Measurements from ENCODE around the gene TSPAN31. TPM values are rescaled to one million over a fixed set of nuclear protein-coding genes. Genes with fewer than 3 reads are reported as not detected.
A peak's percentile ranks its signal among the peaks of the same experiment; 100 is the strongest.

Gene TSPAN31
- total and polyA plus RNA-seq, 4 donors, result 56.0 to 86.5 (median 68.3) TPM

GRCh38 chr12:57781244-57781643 is 36.4 kb downstream of the TSPAN31 start:
- H3K27ac ChIP-seq (ENCODE audit: low read depth, low read length), result no peak overlapping the region
- no peak overlapping the region for H3K4me3 ChIP-seq (ENCODE audit: low read depth, low read length)
- no peaks in the 10 kb centered on the region for H3K27me3 ChIP-seq (ENCODE audit: control insufficient read depth, insufficient read depth, low read length)
- peaks cover 11% of the 10 kb centered on the region for H3K4me1 ChIP-seq (ENCODE audit: control insufficient read depth, insufficient read depth, low read length)
- DNase-seq (ENCODE audit: low read depth in 4 of 6, low spot score in 6 of 6), result no peak
- H3K36me3 ChIP-seq (ENCODE audit: control insufficient read depth, insufficient read depth, low read length), result peaks cover 11% of the 10 kb centered on the region
- WGBS (ENCODE audit: insufficient coverage), result 92% methylated on average over 1 of the region's 3 CpGs
- H3K9me3 ChIP-seq (ENCODE audit: control insufficient read depth, insufficient read depth, low read length), result no peaks in the 10 kb centered on the region

GRCh38 chr12:57781801-57782200 is 37.0 kb downstream of the TSPAN31 start:
- WGBS (ENCODE audit: insufficient coverage), result 82% methylated on average over 2 of the region's 2 CpGs
- Histone ChIP-seq H3K27ac (ENCODE audit: low read depth, low read length) (no peak overlapping the region), H3K4me3 (ENCODE audit: low read depth, low read length) (no peak overlapping the region), H3K27me3 (ENCODE audit: control insufficient read depth, insufficient read depth, low read length) (no peaks in the 10 kb centered on the region), H3K4me1 (ENCODE audit: control insufficient read depth, insufficient read depth, low read length) (peaks cover 11% of the 10 kb centered on the region), H3K36me3 (ENCODE audit: control insufficient read depth, insufficient read depth, low read length) (peaks cover 14% of the 10 kb centered on the region), H3K9me3 (ENCODE audit: control insufficient read depth, insufficient read depth, low read length) (no peaks in the 10 kb centered on the region)
- no peak for DNase-seq (ENCODE audit: low read depth in 4 of 6, low spot score in 6 of 6)

DNA sequence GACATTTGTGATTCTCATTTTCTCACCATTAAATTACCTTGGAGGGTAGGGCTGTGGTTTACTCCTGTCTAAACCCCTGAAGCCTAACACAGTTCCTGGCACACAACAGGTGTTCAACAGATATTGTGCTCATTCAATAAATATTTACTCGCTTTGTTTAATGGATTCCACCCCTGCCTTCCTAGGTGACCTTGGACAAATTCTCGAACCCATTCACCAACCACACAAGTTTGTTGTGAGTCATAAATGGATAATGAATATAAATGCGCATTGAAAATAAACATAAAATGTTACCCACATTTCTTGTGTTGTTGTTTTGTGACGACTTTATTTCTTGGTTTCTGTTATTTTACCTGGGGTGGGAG is 37.4 kb downstream of the TSPAN31 start:
- Histone ChIP-seq H3K36me3 (ENCODE audit: control insufficient read depth, insufficient read depth, low read length) (peaks cover 14% of the 10 kb centered on the region), H3K4me1 (ENCODE audit: control insufficient read depth, insufficient read depth, low read length) (peaks cover 11% of the 10 kb centered on the region), H3K4me3 (ENCODE audit: low read depth, low read length) (peak overlapping the region; percentile 94), H3K27me3 (ENCODE audit: control insufficient read depth, insufficient read depth, low read length) (no peaks in the 10 kb centered on the region), H3K27ac (ENCODE audit: low read depth, low read length) (no peak overlapping the region), H3K9me3 (ENCODE audit: control insufficient read depth, insufficient read depth, low read length) (no peaks in the 10 kb centered on the region)
- no CpG with 5 or more reads among the region's 4 CpGs for WGBS (ENCODE audit: insufficient coverage)
- DNase-seq (ENCODE audit: low read depth in 4 of 6, low spot score in 6 of 6), result no peak

DNA sequence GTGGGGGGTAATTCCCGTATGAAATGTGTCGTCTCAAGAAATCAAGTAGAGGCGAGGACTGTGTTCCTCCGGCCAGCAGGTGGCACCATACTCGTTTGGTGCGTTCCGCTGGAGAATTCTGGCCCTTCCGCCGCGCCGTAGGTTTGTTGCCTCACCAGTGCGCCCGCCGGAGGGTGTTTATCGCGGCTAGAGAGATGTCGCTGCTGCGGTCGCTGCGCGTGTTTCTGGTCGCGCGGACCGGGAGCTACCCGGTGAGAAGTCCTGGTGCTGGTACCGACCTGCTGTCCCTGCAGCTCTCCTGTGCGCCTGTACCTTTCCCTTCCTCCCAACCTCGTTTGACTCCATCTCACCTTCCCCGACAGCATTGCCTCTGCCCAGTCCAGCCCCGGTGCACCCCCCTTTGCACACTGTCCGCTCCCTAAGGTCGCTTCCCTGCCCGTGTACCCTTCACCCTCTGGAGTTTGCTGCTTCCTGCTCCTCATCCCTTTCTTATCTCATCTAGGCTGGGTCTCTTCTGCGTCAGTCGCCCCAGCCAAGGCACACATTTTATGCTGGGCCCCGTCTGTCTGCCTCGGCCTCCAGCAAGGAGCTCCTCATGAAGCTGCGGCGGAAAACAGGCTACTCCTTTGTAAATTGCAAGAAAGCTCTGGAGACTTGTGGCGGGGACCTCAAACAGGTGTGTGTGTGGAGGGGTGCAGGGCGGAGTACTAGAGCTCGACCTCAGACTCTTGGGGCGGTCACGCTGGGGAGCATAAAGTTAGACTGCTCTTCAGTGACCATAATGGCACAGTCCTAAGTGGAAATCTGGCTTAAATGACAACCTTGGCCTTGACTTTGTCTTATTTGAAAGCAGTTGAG is 38.0 kb downstream of the TSPAN31 start, which contains the start of gene TSFM:
TSS of gene TSFM (plus strand) at position 180 of the 858 bp plus-strand sequence. CDS start at position 195, 15 bp downstream.
- H3K27me3 ChIP-seq (ENCODE audit: control insufficient read depth, insufficient read depth, low read length), result no peaks in the 10 kb centered on the region
- no peaks in the 10 kb centered on the region for H3K9me3 ChIP-seq (ENCODE audit: control insufficient read depth, insufficient read depth, low read length)
- no peak within 1 kb of the TSS for H3K27ac ChIP-seq (ENCODE audit: low read depth, low read length)
- DNase-seq (ENCODE audit: low read depth in 4 of 6, low spot score in 6 of 6), result peak; percentile 87 to 99 (median 96)
- H3K4me3 ChIP-seq (ENCODE audit: low read depth, low read length), result peak within 1 kb of the TSS; percentile 94
- peaks cover 18% of the 10 kb centered on the region for H3K36me3 ChIP-seq (ENCODE audit: control insufficient read depth, insufficient read depth, low read length)
- under 1% methylated on average over 45 of the region's 45 CpGs for WGBS (ENCODE audit: insufficient coverage)
- H3K4me1 ChIP-seq (ENCODE audit: control insufficient read depth, insufficient read depth, low read length), result peaks cover 11% of the 10 kb centered on the region

- peaks cover 11% of the 10 kb centered on the region for H3K4me1 ChIP-seq (ENCODE audit: control insufficient read depth, insufficient read depth, low read length)
- WGBS (ENCODE audit: insufficient coverage), result 84% methylated on average over 8 of the region's 12 CpGs
- no peak overlapping the region for H3K27ac ChIP-seq (ENCODE audit: low read depth, low read length)
- peak overlapping the region; percentile 94 for H3K4me3 ChIP-seq (ENCODE audit: low read depth, low read length)
- H3K27me3 ChIP-seq (ENCODE audit: control insufficient read depth, insufficient read depth, low read length), result no peaks in the 10 kb centered on the region
- no peak for DNase-seq (ENCODE audit: low read depth in 4 of 6, low spot score in 6 of 6)
- no peaks in the 10 kb centered on the region for H3K9me3 ChIP-seq (ENCODE audit: control insufficient read depth, insufficient read depth, low read length)
- peaks cover 24% of the 10 kb centered on the region for H3K36me3 ChIP-seq (ENCODE audit: control insufficient read depth, insufficient read depth, low read length)
These were observed 38.6 kb downstream of the TSPAN31 start for GRCh38 chr12:57783466-57783801.

DNA sequence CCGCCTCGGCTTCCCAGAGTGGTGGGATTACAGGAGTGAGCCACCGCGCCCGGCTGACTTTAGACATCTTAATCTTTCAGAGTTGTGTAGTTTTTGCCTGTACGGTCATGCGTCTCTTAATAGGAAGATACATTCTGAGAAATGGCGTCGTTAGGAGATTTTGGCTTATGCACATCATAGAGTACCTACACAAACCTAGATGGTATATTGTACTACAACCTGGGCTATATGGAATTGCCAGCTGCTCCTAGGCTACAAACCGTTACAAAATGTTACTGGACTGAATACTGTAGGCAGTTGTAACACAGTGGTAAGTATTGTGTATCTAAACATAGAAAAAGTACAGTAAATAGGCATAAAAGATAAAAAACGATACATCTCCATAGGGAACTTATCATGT is 39.0 kb downstream of the TSPAN31 start:
- Histone ChIP-seq H3K4me1 (ENCODE audit: control insufficient read depth, insufficient read depth, low read length) (peaks cover 11% of the 10 kb centered on the region), H3K9me3 (ENCODE audit: control insufficient read depth, insufficient read depth, low read length) (no peaks in the 10 kb centered on the region), H3K4me3 (ENCODE audit: low read depth, low read length) (no peak overlapping the region), H3K27me3 (ENCODE audit: control insufficient read depth, insufficient read depth, low read length) (no peaks in the 10 kb centered on the region), H3K27ac (ENCODE audit: low read depth, low read length) (no peak overlapping the region), H3K36me3 (ENCODE audit: control insufficient read depth, insufficient read depth, low read length) (peaks cover 28% of the 10 kb centered on the region)
- no peak for DNase-seq (ENCODE audit: low read depth in 4 of 6, low spot score in 6 of 6)
- WGBS (ENCODE audit: insufficient coverage), result 85% methylated on average over 2 of the region's 11 CpGs

GRCh38 chr12:57793920-57794319 is 49.1 kb downstream of the TSPAN31 start:
- no peak for DNase-seq (ENCODE audit: low read depth in 4 of 6, low spot score in 6 of 6)
- H3K36me3 ChIP-seq (ENCODE audit: control insufficient read depth, insufficient read depth, low read length), result peaks cover 49% of the 10 kb centered on the region

GRCh38 chr12:57795354-57795753 is 50.5 kb downstream of the TSPAN31 start:
- Histone ChIP-seq H3K4me3 (ENCODE audit: low read depth, low read length) (no peak overlapping the region), H3K27me3 (ENCODE audit: control insufficient read depth, insufficient read depth, low read length) (no peaks in the 10 kb centered on the region), H3K9me3 (ENCODE audit: control insufficient read depth, insufficient read depth, low read length) (no peaks in the 10 kb centered on the region), H3K36me3 (ENCODE audit: control insufficient read depth, insufficient read depth, low read length) (peaks cover 42% of the 10 kb centered on the region), H3K4me1 (ENCODE audit: control insufficient read depth, insufficient read depth, low read length) (no peaks in the 10 kb centered on the region), H3K27ac (ENCODE audit: low read depth, low read length) (no peak overlapping the region)
- DNase-seq (ENCODE audit: low read depth in 4 of 6, low spot score in 6 of 6), result no peak
- 100% methylated on average over 3 of the region's 6 CpGs for WGBS (ENCODE audit: insufficient coverage)

More at GRCh38 chr12:57793920-57794319, 49.1 kb downstream of the TSPAN31 start:
- no peak overlapping the region for H3K27ac ChIP-seq (ENCODE audit: low read depth, low read length)
- H3K9me3 ChIP-seq (ENCODE audit: control insufficient read depth, insufficient read depth, low read length), result no peaks in the 10 kb centered on the region
- H3K27me3 ChIP-seq (ENCODE audit: control insufficient read depth, insufficient read depth, low read length), result no peaks in the 10 kb centered on the region
- no peaks in the 10 kb centered on the region for H3K4me1 ChIP-seq (ENCODE audit: control insufficient read depth, insufficient read depth, low read length)
- H3K4me3 ChIP-seq (ENCODE audit: low read depth, low read length), result no peak overlapping the region
- 100% methylated on average over 1 of the region's 1 CpG for WGBS (ENCODE audit: insufficient coverage)

GRCh38 chr12:57796996-57797395 is 52.2 kb downstream of the TSPAN31 start:
- Histone ChIP-seq H3K4me3 (ENCODE audit: low read depth, low read length) (no peak overlapping the region), H3K36me3 (ENCODE audit: control insufficient read depth, insufficient read depth, low read length) (peaks cover 42% of the 10 kb centered on the region), H3K27ac (ENCODE audit: low read depth, low read length) (no peak overlapping the region), H3K9me3 (ENCODE audit: control insufficient read depth, insufficient read depth, low read length) (no peaks in the 10 kb centered on the region), H3K4me1 (ENCODE audit: control insufficient read depth, insufficient read depth, low read length) (no peaks in the 10 kb centered on the region), H3K27me3 (ENCODE audit: control insufficient read depth, insufficient read depth, low read length) (no peaks in the 10 kb centered on the region)
- no peak for DNase-seq (ENCODE audit: low read depth in 4 of 6, low spot score in 6 of 6)
- WGBS (ENCODE audit: insufficient coverage), result no CpG with 5 or more reads among the region's 1 CpG

- Histone ChIP-seq H3K27me3 (ENCODE audit: control insufficient read depth, insufficient read depth, low read length) (no peaks in the 10 kb centered on the region), H3K4me3 (ENCODE audit: low read depth, low read length) (no peak overlapping the region), H3K4me1 (ENCODE audit: control insufficient read depth, insufficient read depth, low read length) (no peaks in the 10 kb centered on the region), H3K27ac (ENCODE audit: low read depth, low read length) (no peak overlapping the region), H3K9me3 (ENCODE audit: control insufficient read depth, insufficient read depth, low read length) (no peaks in the 10 kb centered on the region), H3K36me3 (ENCODE audit: control insufficient read depth, insufficient read depth, low read length) (peaks cover 42% of the 10 kb centered on the region)
- 100% methylated on average over 1 of the region's 1 CpG for WGBS (ENCODE audit: insufficient coverage)
- DNase-seq (ENCODE audit: low read depth in 4 of 6, low spot score in 6 of 6), result no peak
These were observed 53.1 kb downstream of the TSPAN31 start for GRCh38 chr12:57797933-57798332.
